ENCODE data around the gene SH3PXD2A. TPM values are rescaled to one million over a fixed set of nuclear protein-coding genes. Genes with fewer than 3 reads are reported as not detected.
"Not testable (repeated sequence)": the region's sequence is repeated elsewhere in the genome, so short reads cannot be mapped to it uniquely, and the experiment has no call there.

The SH3PXD2A gene
- polyA plus RNA-seq, 3 donors = 26.6 to 29.4 (median 29.3) TPM

DNA sequence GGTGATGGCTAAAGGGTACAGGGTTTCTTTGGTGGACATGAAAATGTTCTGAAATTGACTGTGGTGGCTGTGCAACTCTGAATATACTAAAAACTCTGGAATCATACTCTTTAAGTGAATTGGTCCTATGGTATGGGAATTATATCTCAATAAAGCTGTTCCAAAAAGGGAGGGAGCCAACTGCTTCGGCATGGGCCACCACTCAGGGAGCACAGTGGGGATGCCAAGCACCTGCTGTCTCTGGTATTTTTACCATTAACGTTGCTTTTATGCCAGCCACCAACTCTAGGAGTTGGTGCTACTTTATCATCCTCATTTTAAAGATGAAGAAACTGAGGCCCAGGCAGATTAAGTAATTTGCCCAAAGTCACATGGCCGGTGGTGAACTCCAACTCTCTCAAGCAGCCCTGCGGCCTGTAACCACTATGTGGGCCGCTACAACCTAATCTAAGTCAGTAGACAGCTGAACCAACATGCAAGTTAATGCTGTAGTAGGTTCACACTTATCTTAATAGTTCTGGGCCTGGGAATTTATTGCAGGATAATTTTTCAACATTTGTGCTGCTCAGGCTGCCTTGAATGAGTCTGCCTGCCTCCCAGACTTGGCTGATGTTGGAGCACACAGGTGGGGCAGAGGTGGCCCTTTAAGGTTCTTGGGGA is 20.8 kb downstream of the SH3PXD2A start:
- DNase-seq = no peak

DNA sequence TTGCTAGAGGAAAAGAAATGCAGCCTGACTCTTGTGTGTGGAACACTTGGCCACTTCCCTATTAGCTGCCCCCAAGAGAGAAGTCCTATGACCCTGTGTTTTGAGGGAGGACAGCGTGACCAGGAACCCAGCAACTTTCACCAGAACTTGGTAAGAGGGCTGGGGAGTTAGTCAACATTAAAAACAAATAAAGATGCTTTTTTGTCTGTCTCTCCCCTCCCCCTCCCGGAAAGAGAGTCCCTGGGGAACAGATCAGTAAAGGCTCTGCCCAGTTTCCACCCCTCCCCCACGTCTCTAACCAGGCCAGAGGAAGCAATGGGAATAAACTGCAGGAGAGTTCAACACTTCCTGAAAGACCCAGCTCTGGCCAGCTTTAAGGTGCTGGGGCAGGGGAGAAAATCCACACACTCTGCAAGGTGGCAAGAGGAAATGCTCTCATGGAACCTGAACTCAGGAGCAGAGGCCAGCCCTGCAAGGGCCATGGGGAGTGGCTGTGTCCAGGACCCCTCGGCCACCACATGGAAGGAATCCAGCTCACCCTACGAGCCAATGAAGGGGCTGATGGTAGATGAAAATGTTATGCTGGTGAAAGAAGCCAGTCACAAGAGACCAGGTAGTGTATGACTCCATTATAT is 21.5 kb downstream of the SH3PXD2A start:
- DNase-seq = no peak

DNA sequence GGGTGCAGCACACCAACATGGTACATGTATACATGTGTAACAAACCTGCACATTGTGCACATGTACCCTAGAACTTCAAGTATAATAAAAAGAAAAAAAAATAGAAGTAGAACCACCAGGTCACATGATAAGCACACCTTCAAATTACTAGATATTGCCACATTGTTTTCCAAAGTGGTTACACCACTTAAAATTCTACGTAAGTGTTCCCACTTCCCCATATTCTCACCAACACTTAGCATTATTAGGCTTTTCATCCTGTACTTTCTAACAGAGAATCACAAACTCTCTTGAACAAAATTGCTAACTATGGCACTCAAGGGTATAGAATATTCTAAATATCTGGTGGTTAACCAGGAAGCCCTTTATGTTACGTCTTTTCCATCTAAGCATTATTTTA is 22.6 kb downstream of the SH3PXD2A start:
- DNase-seq = no peak

DNA sequence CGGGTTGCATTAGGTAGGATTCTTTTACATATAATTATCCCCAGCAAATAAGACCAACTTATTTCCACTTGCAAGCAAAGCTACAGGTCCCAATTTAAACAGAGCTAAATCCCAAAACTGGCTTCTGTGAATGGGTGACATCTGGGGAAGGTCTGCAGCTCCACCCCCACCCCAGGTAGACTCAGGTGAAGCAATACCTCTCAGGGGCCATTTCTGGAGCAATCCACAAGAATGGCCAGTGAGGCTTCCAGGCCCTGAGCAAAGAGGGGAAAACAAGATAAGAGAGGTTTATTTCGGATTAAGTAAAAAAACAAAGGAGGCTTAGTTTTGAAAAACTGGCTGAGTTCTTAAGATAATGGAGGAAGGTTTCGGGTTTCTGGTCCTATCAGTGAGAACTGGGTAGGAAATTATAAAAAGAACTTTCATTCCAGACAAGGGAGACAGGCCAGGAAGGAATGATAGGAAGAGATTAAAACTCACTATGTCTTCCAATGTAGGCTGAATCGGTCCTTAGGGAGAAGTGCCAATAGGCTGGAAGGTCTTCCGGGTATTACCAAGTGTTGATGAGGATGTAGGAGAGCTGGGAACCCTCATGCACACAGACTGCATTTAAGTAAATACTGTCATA is 25.4 kb downstream of the SH3PXD2A start:
- no peak for DNase-seq

DNA sequence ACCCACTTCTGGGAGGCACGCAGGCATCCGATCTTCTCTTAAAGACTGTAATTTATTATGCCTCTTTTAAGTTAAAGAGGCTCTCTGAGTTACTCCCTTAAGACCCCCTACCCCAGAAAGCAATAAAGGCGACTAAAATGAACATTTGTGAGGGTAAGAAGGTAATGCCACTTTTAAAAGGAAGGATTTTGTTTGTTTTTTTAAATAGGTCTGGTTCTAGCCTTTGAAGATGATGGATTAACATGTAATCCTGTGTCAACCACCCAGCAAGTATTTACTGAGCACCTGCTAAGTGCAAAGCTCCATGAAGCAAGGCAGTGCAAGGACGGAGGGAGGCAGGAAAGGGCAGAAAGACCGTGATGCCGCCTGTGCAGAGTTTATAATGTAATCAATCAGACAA is 26.1 kb downstream of the SH3PXD2A start:
- DNase-seq = no peak

DNA sequence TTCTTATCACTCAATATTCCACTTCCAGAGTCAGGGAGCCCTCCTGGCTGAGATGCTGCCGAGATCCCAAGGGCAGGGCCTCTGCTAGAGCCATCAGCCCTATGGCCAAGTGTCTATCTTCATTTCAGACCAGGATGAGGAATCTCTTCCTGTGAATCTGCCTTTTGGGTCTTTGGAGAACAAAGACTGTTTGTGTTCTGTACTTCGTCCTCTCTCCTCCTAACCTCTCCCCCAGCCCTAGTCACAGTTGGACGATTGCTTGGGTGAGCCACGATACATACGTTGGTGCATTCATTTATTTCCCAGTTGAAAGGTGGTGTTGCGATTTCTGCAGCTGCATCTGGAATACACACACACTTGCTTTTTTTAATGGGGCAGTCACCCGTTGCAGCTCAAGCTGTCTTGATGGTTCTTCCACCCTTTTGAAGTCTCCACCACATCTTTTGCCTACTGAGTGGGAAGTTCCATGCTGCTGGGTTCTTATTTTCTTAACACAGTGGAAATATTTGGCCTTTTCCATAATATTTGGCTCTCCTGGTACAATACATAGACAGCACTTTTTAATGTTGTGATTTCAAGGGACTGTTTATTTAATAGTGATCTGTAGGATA is 26.7 kb downstream of the SH3PXD2A start:
- no peak for DNase-seq

DNA sequence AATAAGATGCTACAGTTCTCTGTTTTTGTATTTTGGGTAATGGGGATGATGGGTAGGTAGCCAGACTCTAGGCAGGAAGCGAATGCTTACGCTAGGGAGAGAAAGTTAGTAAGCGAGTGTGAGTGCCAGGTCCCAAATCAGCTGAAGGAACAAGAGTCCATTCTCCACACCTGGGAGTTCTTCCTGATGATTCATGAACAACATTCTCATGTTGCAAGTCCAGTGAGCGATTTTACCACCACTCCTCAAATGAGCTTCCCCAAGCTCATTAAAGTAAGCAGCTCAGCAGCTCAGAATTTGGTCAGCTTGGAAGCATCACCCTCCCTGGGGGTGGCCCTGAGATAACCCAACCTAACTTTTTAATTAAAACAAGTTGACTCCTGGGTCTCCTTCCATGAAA is 27.3 kb downstream of the SH3PXD2A start:
- DNase-seq = no peak

DNA sequence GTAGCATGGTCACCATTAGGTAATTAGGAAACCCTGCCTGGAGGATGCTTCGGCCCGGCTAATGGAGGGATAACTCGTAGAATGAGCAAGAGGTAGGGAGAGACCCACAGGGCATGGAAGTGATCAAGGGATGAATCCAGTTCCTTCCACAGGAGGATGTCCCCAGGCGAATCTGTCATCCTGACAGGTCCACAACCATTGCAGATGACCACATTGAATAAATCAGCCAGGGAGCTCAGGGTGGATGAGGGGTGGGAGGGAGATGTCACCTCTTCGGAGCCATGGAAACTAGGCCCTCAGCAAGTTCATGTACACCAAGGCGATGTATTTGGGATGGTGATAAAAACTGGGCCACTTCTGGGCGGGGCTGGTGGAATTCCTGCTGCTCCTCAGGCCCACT is 28.5 kb downstream of the SH3PXD2A start:
- no peak for DNase-seq

DNA sequence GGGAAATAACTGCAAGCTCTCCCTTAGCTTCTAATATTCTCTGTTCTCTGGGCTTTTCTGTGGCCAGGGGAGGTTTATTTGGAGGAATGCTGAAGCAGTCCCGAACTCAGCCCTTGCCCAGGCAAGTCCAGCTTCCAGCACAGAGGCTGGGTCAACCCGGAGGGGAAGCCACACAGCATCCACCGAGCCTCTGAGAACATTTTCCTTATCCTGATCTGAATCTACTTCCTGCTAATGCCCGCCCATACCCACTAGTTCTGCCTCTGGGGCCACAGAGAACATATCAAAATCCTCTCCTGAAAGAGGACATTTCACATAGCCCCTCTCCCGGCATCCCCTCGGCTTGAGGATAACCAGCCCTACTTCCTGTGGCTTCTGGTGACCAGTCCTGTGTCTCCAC is 31.1 kb downstream of the SH3PXD2A start:
- no peak for DNase-seq

DNA sequence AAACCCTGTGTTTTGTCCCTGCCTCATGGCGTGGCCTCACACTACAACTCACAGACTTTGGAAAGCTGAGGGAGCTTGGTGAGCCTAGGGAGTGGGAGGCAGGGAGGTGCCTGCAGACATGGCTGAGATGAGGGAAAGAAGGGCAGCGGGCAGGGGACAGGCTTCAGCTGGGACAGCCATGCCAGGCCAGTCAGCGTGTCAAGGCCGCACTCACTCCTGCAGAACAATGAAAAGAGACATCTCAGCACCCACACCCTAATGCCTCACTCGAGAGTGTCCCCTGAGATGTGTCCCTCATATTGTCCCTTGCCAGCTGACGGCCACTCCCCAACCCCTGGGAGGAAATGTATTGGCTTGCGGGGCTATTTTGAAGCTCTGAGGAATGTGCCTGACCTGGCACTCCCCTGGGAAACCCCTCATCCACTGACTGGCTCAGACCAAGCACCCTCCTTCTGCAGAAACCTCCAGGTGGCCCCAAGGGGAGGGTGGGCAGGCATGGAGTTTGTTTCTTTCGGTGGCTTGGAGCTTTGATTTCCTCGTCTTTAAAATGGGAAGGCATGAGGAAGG is 31.6 kb downstream of the SH3PXD2A start:
- no peak for DNase-seq

DNA sequence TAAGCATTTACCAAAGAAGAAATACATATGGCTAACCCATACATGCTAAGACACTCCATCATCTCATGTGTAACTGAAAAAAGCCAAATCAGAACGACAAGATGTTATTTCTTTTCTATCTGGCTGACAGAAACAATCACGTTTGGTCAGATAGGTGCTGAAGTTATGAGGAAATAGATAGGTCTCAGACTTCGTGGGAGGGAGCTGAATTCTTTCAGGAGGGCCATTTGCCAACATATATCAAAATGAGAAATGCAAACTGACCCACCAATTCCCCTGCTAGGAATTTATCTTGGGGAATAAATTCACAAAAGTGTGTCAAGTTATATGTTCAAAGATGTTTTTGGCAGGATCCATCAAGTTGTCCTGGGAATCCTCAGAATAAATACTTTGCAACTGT is 32.6 kb downstream of the SH3PXD2A start:
- DNase-seq = no peak

DNA sequence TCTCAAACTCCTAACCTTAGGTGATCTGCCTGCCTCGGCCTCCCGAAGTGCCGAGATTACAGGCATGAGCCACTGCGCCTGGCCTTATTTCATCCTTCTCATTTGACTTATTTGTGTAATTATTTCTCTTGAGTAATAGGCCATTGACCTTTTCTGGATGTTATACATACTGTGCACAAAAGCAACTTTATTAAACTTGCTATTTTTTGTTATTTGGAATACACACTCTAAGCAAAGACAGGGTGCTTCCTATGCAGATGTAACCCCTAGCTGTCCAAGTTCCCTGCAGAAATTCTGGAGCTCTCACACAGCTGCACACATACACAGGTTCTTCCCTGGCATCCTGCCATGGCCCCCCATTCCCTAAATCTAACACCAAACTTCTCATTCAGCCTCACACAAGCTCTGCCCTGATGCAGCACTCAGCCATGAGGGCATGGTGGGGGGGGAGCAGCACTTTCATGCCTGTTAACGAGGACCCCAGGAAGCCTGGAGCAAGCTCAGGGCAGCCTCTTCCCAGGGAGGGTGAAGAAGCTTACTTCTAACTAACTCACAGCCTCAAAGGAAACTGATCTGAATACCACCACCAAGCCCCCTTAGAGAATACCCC is 33.2 kb downstream of the SH3PXD2A start:
- no peak for DNase-seq

DNA sequence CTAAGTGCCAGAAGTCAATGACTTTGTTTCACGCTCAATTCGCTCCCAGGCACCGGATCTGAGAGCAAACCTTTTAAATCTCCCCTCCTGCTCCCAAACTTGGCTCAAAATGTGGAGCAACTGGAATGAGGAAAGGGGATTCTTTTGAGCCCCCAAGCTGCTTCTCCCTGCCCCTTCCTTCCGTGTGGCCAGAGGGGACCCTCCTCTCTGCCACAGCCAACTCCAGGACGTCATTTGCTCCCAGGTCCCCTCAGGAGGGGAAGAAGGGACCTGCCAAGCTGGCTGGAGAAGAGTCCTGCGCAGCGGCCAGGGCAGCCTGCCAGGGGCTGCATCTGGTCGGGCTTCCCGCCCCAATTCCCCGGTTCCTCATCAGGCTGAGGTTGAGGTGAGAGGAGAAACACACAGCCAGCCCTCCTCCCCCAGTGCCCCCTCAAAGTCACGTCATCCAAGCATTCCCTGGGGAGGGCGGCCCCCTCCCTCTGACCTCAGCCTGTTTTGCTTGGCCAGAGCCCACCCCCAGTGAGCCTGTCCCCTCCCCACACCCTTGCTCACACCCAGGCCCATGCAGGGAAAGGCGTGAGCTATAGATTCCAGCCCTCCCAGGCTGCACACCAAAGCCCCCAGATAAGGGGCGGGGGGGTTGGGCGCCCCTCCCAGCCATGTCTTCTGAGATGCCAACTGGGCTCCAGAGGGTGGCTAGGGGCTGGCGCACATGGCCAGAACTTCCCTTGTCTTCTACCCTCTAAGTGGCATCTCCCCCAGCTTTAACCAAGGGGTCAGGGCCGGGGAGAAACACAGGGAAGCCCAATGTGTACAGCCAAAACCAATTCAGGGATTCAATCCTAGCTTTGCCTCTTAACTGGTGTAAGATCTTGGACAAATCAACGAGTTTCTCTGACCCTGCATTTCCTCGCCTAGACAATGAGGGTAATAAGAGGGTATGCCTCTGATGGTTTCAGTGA is 35.0 kb downstream of the SH3PXD2A start:
- no peak for DNase-seq

DNA sequence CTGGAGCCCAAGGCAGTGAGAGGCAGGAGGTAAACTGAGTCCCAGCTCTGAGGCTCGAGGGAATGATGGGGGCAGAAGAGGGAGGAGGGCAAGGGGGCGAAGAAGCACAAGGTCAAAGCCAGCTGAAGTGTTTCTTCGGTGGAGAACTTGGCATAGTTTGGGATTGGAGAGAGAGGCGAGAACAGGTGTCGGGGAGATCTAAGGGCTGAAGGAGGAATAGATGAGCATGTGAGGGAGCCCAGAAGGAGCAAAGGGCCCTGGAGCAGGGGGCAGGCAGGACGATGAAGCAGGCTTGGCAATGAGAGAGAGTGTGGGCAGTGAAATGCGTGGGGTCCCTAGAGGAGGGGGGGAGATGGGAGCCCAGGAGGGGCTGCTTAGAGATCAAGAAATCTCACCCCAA is 35.9 kb downstream of the SH3PXD2A start:
- no peak for DNase-seq

DNA sequence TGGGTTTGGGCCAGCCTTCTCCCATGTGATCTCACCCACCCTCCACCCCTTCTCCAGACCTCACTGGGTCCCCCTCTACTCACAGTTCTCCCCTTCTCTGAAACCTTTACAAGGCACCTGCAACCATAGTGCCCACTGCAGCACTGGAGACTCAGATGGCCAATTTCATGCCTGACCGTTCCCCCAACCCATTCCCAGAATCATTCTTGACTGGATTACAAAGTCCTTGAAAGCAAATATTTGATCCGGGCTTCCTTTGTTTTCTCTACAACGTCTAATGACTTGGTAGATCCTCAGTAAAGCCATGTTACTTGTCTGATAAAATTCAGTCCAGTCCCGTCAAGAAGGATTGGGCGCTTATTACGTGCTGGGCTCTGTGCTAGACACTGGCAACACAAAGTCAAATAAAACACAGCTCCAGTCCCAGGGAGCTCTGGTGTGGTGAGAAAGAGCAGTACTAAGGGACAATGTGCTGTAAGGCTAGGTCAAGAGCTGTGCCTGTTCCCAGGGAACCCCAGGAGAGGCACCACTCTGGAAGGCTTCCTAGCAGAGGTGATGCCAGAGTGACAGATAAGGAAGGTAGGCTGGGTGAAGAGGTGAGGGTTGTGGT is 36.5 kb downstream of the SH3PXD2A start:
- DNase-seq = no peak

DNA sequence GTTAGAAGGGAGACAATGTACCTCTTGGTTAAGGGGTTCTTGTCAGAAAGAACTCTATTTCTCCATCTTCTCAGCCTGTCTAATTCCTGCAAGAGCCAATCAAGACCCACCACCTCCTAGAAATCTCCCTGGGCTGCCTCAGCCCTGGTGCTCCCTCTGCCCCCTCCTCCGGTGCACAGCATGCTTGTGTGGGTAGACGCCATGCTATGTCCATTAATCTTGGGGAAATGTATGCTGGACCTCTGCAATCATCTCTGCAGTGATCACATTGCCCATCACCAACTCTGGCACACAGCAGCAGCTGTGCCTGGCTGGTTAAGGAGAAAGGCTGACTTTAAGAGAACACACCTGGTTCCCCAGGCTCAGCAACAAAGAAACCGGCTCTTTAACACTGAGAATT is 37.3 kb downstream of the SH3PXD2A start:
- no peak for DNase-seq

DNA sequence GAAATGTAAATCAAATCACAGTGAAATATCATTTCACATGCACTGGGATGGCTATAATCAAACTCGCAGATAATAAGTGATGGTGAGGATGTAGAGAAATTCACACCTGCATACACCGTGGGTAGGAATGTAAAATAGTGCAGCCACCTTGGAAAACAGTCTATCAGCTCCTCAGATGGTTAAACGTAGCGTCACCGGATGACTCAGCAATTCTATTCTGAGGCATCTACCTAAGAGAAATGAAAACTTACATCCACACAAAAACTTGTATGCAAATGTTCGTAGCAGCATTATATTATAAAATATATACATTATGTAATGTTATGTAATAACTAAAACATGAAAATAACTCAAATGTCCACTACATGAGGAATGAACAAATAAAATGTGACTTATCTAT is 38.9 kb downstream of the SH3PXD2A start:
- no peak for DNase-seq

DNA sequence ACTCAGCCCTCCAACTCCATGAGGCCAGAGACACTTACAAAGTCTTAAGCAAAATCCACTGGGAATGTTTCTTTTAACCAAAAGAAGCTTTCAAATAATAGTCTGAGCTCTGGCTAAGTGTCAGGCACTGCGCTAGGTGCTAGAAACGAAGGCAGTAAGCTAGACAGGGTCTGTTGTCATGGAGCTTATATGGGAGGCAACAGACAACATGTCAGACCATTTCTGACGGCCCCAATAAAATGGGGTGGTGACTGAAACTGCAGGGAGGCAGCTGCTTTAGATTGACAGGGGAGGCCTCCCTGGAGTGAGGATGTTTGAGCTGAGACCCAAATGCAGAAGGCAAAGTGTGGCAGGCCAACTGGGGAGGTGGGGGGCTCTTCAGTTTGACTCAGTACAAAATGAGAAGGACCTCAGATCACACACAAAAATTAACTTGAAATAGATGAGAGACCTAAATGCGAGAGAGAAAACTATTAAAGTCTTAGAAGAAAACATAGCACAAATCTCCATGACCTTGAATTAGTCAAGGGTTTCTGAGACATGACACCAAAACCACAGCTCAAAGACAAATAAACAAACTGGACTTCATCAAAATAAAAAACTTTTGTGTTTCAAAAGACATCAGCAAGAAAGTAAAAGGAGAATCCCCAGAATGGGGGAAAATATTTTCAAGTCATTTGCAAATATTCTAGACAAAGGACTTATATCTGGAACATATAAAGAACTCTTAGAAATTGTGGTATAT is 40.6 kb downstream of the SH3PXD2A start:
- DNase-seq = no peak

DNA sequence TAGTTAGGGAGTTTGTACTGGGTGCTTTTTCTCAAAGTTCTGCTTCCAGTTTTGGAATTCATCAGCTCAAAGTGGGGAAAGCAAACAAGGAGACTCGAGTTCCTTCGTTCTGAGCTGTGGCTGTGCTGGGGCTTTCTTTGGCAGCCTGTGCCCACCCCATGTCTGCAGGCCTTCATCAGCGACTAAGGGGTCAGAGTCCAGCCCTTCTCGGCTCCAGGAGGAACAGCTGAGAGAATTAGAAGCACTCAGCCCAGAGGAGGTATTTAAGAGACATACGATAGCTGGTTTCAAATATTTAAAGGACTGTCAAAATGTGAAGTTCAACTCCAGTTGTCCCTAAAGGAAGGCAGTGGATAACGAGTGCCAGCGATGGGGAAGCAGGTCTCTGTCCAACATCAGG is 41.3 kb downstream of the SH3PXD2A start:
- DNase-seq = no peak

DNA sequence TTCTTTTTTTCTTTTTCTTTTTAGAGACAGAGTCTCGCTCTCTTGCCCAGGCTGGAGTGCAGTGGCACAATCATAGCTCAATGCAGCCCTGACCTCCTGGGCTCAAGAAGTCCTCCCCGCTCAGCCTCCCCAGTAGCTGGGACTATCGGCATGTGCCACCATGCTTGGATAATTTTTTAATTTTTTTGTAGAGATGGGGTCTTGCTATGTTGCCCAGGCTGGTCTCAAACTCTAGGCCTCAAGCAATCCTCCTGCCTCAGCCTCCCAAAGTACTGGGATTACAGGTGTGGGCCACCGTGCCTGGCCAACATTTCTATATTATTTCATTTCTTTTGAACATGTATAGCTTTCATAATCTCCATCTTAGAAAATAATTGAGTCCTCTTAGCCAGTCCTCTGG is 42.1 kb downstream of the SH3PXD2A start:
- not testable (repeated sequence) for DNase-seq
